Osteocyte (in vitro differentiated cells): Measurements from ENCODE around the gene BICRAL. TPM values are rescaled to one million over a fixed set of nuclear protein-coding genes. Genes with fewer than 3 reads are reported as not detected.

Experiments used
- DNase-seq: peaks from one replicate; pipeline ENCODE4 v3.0.0; 2021; ENCODE audit warnings: mixed read lengths; ENCODE audit not compliant: unreplicated experiment; ENCODE audit errors: extremely low spot score
- H3K27ac Mint-ChIP-seq: one replicate; pipeline ENCODE4 v1.8.0; 2021; ENCODE audit warnings: mild to moderate bottlenecking, mixed read lengths; ENCODE audit not compliant: unreplicated experiment
- H3K27me3 Mint-ChIP-seq: one replicate; pipeline ENCODE4 v1.8.0; 2021; ENCODE audit warnings: mixed read lengths; ENCODE audit not compliant: unreplicated experiment
- H3K36me3 Mint-ChIP-seq: one replicate; pipeline ENCODE4 v1.8.0; 2021; ENCODE audit warnings: mixed read lengths; ENCODE audit not compliant: unreplicated experiment
- H3K4me1 Mint-ChIP-seq: one replicate; pipeline ENCODE4 v1.8.0; 2021; ENCODE audit warnings: mixed read lengths; ENCODE audit not compliant: unreplicated experiment
- H3K4me3 Mint-ChIP-seq: one replicate; pipeline ENCODE4 v1.8.0; 2021; ENCODE audit warnings: mild to moderate bottlenecking, moderate library complexity, mixed read lengths; ENCODE audit not compliant: unreplicated experiment
- H3K9me3 Mint-ChIP-seq: one replicate; pipeline ENCODE4 v1.8.0; 2021; ENCODE audit warnings: mixed read lengths; ENCODE audit not compliant: unreplicated experiment
- total RNA-seq: library from RNA; stranded (reverse); gene quantifications from 2 replicates; pipeline ENCODE4 v1.2.1, GENCODE V29; 2021
- TF ChIP-seq, protein P1 (sequence below): fragments of 200-600 bp; sonication (generic); IDR thresholded peaks from 2 replicates; pipeline ENCODE4 v1.5.0; 2021; ENCODE audit warnings: antibody characterized with exemption, mild to moderate bottlenecking, moderate library complexity

The BICRAL gene
- total RNA-seq, 1 donor from 2014 or later: 12.7 TPM

DNA sequence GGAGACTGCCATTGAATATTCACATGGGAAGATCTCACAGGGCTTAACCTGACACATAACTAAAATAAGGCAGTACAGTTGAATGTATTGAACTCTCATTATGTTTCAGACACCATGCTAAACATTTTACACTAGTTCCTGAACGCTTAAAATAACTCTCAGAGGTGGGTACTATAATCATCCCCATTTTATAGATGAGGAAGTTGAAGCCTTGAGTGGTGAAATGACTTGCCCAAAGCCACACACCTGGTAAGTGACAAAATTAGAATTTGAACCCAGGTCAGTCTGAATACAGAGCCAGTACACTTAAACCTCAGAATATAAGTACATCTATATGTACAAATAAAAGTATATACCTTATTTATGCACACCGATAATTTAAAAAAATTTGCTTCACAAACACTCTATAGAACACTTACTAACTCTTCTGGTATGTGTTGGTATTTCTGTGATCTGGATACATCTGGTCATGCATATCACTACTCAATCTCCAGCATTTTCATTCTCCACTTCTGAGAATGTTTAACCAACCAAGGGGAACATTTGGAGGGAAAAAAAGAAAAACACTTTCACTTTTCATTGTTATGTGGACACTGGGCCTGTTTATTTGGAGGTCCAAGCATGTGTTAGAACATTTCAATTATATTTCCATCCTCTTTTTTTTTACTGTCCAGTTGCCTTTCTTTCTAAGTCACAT, 4.6 kb upstream of the BICRAL start:
- H3K27me3 Mint-ChIP-seq: no peaks in the 10 kb centered on the region
- H3K4me3 Mint-ChIP-seq: no peak overlapping the region
- no peak for DNase-seq
- H3K9me3 Mint-ChIP-seq: no peaks in the 10 kb centered on the region
- H3K4me1 Mint-ChIP-seq: peaks cover 33% of the 10 kb centered on the region
- TF ChIP-seq, protein P1, sequence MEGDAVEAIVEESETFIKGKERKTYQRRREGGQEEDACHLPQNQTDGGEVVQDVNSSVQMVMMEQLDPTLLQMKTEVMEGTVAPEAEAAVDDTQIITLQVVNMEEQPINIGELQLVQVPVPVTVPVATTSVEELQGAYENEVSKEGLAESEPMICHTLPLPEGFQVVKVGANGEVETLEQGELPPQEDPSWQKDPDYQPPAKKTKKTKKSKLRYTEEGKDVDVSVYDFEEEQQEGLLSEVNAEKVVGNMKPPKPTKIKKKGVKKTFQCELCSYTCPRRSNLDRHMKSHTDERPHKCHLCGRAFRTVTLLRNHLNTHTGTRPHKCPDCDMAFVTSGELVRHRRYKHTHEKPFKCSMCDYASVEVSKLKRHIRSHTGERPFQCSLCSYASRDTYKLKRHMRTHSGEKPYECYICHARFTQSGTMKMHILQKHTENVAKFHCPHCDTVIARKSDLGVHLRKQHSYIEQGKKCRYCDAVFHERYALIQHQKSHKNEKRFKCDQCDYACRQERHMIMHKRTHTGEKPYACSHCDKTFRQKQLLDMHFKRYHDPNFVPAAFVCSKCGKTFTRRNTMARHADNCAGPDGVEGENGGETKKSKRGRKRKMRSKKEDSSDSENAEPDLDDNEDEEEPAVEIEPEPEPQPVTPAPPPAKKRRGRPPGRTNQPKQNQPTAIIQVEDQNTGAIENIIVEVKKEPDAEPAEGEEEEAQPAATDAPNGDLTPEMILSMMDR: no peak
- peak overlapping the region; percentile 80 for H3K27ac Mint-ChIP-seq
- no peaks in the 10 kb centered on the region for H3K36me3 Mint-ChIP-seq

DNA sequence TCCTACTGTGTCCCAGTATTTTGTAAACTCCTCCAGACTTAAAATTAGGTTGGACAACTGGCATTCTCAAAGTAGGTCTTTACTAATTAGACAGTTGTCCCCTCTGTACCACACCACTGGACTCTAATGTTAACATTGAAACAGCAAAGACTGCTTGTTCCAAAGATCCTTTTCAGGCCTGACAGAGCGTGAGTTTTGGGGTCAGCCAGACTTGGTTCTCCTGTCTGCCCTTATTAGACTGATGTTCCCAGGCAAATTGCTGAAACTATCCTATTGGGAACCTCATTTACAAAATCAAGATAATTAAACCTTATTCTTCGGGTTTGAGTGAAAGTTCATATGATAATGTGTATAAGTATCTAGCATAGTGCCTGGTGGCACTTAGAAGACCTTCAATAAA, 3.7 kb upstream of the BICRAL start:
- H3K4me1 Mint-ChIP-seq: peaks cover 33% of the 10 kb centered on the region
- H3K27ac Mint-ChIP-seq: peak overlapping the region; percentile 54
- TF ChIP-seq, protein P1: no peak
- H3K36me3 Mint-ChIP-seq: no peaks in the 10 kb centered on the region
- no peaks in the 10 kb centered on the region for H3K27me3 Mint-ChIP-seq
- no peak for DNase-seq
- H3K9me3 Mint-ChIP-seq: no peaks in the 10 kb centered on the region
- H3K4me3 Mint-ChIP-seq: no peak overlapping the region

DNA sequence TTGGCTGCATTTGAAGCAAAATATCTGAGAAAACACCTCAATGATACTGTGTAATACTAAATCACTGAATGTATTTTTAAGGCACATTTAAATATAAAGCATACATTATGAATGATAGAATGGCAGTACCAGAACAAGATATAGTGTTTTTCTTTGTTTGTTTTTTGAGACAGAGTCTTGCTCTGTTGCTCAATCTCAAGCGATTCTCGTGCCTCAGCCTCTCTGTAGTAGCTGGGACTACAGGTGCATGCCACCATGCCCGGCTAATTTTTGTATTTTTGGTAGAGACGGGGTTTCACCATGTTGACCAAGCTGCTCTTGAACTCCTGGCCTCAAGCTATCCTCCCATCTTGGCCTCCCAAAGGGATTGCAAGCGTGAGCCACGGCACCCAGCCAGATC, 2.3 kb upstream of the BICRAL start:
- Mint-ChIP-seq H3K4me3 (no peak overlapping the region), H3K36me3 (no peaks in the 10 kb centered on the region), H3K9me3 (no peaks in the 10 kb centered on the region), H3K27ac (no peak overlapping the region), H3K27me3 (no peaks in the 10 kb centered on the region), H3K4me1 (peaks cover 32% of the 10 kb centered on the region)
- TF ChIP-seq, protein P1: no peak
- no peak for DNase-seq

DNA sequence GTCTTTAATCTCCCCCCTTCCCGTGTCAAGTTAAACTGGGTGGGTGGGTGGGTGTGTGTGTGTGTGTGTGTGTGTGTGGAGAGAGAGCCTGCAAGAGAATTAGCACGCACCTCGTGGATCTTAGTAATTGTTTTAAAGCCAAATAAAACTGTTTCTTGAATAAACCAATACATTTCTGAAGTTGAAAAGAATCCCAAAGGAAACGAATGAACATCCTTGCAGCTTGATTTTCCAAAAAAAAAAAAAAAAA, 381 bp upstream of the BICRAL start:
- DNase-seq: no peak
- TF ChIP-seq, protein P1: no peak
- Mint-ChIP-seq H3K36me3 (no peaks in the 10 kb centered on the region), H3K9me3 (no peaks in the 10 kb centered on the region), H3K27ac (peak overlapping the region; percentile 79), H3K4me3 (peak overlapping the region; percentile 73), H3K4me1 (peaks cover 31% of the 10 kb centered on the region), H3K27me3 (no peaks in the 10 kb centered on the region)

DNA sequence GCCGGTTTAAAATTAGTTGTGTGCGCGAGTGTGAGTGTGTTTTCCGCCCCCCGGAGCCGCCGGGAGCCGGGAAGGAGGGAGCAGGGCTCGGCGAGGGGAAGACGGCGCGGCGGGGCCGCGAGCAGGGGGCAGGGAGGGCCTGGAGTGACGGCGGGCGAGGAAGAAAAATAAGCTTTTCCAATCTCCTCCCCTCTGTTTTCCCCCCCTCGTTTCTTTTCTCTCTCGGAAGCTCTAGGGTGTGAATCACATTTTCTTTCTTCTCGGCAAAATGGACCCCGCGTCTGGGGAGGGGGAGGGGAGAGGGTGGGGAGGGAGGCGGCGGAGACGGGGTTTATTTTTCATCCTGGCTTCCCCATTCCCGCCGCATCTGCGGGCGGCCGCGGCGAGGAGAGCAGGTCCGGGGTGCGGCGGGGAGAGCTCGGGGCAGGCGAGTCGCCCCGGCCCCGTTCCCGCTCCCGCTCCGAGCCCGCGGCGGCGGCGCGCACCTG, 881 bp downstream of the BICRAL start:
- peak; percentile 93 for DNase-seq
- Mint-ChIP-seq H3K9me3 (no peaks in the 10 kb centered on the region), H3K27me3 (no peaks in the 10 kb centered on the region), H3K4me1 (peaks cover 21% of the 10 kb centered on the region), H3K4me3 (peak overlapping the region; percentile 90), H3K27ac (peak overlapping the region; percentile 99), H3K36me3 (no peaks in the 10 kb centered on the region)
- TF ChIP-seq, protein P1: no peak
